Activated CD8-positive, alpha-beta memory T cell treated with anti-CD3 and anti-CD28 coated beads, Interleukin-2, amount 50 U/mL, for 4 hours (primary cell): ENCODE data around the gene SLC6A19.

Experiments
- DNase-seq: peaks from one replicate; pipeline ENCODE4 v3.0.0-alpha.2; 2020

Gene SLC6A19

DNA sequence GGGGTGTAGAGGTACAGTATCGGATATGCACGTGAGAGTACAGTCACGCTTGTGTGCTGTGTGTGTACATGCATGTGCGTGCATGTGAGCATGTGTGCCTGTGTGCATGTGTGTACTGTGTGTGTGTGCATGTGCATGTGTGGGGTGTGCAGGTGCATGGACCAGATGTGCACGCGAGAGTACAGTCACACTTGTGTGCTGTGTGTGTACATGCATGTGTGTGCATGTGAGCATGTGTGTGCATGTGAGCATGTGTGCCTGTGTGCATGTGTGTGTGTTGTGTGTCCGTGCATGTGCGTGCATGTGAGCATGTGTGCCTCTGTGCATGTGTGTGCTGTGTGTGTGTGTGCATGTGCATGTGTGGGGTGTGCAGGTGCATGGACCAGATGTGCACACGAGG lies 10.3 kb downstream of the SLC6A19 start:
- no peak for DNase-seq

DNA sequence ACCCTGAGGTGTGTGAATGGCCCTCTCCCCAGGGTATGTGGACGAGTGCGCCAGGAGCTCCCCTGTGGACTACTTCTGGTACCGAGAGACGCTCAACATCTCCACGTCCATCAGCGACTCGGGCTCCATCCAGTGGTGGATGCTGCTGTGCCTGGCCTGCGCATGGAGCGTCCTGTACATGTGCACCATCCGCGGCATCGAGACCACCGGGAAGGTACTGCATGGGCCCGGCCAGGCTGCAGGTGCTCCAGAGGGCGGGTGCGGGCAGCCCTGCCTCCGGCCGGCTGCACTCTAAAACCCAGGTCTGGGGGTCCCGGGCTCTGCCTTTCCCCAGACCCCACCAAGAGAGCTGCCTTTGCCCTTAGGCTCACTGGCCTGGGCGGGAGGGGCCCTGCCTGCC lies 10.9 kb downstream of the SLC6A19 start:
- no peak for DNase-seq

DNA sequence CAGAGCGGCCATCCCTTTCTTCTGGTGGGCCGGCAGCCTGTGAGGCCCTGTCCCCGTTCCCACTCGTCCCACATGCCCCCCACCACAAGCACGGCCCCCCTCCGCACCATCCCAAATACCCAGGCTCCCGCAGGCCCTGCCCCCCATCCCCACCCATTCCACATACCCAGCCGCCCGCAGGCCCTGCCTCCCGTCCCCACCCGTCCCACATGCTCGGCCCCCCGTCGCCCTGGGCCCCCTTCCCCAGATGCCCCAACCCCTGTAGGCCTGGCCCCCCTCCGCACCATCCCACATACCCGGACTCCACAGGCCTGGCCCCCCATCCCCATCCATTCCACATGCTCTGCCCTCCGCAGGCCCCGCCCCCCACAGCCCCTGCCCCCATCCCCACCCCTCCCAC lies 11.5 kb downstream of the SLC6A19 start:
- DNase-seq: no peak

DNA sequence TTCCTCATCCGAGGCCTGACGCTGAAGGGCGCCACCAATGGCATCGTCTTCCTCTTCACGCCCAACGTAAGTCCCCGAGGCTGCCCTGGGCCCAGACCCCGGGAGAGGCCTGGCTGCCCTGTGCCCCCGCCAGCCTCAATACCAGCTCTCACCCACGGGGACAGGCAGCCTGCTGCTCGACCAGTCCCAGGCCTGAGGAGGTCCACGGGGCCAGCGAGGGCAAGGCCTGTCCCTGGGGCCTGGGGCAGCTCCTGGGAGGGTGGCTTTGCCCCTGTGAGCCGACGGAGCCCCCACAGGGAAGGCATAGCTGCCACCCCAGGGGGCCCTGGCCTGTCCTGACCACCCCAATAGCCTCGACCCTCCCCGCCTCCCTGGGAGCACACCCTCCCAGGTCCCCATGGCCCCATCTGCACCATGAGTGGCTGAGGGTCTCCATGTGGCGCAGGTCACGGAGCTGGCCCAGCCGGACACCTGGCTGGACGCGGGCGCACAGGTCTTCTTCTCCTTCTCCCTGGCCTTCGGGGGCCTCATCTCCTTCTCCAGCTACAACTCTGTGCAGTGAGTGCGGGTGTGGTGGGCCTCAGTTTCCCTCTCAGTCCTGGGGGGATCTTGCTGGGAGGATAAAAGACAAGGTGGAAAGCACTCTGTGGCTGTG lies 12.2 kb downstream of the SLC6A19 start:
- no peak for DNase-seq

DNA sequence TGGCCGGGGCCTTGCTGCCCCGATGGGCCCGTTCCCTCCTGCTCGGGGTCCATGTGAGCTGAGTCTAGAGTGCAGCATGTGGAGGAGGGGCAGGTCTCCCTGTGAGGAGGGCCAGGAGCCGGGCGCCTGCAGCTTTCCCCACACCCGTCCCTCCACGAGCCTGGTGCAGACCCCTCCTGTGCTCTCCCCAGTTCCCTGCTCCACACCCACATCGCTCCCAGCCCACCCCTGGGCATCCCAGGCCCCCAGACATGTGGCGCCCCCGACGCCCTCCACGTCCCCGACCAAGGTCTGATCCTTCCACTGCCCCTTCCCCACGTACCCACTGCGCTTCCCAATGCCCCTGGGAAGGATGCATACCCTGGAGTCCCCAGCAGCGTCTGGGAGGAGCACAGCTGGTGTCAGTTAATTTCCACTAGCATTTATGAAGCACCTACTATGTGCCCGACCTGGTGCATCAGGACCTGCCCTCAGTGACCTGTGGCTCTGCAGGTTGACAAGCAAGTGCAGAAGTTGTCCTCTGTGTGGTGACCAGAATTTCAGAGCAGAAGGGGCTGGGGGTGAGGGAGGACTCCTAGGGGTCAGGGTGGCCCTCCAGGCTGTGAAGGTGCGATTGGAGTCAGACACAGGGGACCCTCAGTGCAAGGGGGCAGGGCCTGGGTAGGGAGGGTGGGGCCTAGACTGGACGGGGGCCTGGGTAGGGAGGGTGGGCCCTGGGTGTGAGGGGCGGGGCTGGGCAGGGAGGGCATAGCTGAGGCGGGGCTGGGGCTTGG lies 13.0 kb downstream of the SLC6A19 start:
- DNase-seq: no peak

DNA sequence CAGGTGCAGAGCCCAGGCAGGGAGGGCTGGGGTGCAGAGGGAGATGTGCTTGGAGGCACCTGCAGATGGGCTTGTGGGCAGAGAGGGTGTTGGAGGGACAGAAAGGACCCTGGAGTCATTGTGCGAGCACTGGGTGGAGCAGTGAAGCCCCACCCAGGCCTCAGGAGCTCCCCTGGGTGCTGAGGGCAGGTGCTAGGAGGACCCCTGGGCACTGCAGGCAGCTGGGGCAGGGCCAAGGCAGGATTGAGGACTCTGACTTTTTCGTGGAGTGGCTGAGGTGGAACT lies 13.5 kb downstream of the SLC6A19 start:
- no peak for DNase-seq

DNA sequence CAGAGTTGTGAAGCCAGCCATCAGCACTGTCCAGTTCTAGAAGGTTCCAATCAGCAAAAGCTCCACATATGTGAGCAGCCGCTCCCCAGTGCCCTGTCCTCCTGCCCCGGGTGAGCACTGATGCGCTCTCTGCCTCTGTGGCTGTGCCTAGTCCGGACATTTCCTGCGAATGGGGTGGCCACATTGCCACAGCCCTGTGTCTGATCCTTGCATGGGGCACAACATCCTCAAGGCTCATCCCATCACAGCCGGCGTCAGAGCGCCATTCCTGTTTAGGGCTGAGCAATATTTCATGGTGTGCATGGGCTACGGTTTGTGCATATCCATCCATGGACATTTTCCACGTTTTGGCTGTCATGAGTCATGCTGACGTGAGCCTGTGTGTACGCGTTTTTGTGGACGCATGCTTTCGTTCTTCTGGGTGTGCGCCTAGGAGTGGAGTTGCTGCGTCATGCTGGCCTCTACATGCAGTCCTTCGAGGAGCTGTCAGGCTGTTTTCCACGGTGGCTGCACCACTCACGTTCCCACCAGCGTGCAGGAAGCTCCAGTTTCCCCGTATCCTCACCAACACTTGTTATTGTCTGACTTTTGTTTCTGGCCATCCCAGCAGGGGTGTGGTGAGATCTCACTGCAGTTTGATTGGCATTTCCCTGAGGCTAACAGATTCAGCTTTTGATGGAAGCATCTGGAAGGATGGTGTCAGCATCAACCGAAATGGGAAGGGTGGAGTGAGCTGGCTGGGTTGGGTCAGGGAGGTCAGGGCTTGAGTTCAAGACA lies 14.1 kb downstream of the SLC6A19 start:
- DNase-seq: no peak

DNA sequence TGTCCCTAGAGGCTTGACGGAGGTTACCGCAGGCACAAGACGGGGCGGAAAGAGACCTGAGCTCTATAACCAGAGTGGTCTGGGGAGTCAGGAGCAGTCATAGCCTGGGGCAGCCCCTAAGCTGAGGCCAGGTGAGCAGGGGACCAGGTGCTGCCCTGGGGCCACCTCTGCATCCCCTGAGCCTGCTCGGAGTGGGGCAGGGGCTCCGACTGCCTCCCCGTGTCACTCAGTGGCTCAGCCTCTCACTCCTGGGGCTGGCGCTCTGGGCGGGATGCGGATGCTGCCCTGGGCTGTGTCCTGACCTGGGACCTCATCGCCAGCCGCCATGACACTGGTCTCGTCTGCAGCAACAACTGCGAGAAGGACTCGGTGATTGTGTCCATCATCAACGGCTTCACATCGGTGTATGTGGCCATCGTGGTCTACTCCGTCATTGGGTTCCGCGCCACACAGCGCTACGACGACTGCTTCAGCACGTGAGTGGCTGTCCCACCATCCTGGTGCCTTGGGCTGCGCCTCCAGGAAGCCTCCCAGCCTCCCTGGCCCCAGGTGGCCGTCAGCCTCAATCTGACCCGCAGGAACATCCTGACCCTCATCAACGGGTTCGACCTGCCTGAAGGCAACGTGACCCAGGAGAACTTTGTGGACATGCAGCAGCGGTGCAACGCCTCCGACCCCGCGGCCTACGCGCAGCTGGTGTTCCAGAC lies 15.0 kb downstream of the SLC6A19 start:
- no peak for DNase-seq

DNA sequence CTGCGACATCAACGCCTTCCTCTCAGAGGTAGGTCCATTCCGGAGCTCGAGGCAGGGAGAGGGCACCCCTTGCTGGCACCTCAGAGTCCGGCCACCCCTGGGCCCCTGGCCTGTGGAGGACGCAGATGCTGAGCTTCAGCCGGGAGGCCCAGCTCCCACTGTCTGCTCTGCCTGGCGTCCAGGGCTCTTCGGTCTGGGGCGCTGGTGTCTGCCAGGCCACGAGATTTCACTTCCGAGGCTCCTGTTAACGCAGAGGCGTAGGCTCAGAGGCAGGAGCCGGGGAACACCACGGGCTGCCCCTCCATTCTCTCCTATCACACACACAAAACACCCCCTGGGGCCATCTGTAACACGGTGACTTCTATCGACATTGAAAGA lies 15.5 kb downstream of the SLC6A19 start:
- DNase-seq: no peak

DNA sequence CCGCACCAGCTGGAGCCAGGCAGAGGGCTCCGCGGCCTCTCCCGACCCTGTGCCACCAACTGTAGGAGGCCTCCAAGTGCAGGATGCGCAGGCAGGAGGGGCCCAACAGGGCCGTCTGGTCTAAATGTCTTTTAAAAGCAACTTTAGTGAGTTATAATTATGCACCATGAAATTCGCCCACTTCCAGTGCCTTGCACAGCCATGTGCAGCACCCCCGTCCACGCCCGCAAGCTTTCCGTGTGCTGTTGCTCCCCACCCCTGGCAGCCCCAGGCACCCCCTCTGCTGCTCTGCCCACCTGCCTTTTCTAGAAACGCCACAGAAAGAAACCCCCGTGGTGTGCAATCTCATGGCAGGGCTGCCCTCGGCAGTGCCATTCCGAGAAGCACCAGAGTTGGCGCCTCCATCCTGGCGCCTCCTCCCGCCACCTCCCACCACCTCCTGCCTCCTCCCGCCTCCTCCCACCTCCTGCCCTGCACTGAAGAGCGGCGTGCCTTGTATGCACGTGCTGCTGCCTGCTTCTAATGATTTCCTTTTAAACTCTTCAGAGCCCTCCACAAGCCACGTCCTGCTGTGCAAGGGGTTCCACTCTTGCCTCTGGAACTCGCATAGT lies 16.3 kb downstream of the SLC6A19 start:
- no peak for DNase-seq

DNA sequence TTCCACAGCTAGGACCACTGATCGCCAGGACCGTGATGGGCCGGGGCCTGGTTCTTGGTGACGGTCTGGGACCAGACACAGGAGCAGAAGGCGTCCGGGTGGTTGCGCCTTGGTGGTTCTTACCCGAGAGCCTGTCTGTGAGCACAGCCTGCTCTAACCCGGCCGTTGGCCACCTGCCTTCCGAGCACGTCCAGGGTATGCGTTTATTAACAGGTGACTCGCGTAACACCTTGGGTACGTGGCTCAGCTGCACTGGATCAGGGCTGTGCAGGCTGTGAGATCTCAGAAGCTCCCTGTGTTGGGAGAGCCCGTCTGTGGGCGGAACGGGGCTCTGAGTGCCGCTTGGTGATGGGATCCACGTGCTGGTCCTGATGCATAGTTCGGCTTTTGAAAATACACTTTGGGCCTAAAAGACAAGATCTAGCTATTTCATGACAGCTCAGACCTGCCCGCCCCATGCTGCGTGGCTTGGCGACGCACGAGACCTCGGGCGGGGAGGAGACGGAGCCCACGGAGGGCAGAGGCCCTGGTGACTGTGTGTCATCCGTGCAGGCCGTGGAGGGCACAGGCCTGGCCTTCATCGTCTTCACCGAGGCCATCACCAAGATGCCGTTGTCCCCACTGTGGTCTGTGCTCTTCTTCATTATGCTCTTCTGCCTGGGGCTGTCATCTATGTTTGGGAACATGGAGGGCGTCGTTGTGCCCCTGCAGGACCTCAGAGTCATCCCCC lies 17.1 kb downstream of the SLC6A19 start:
- DNase-seq: no peak

DNA sequence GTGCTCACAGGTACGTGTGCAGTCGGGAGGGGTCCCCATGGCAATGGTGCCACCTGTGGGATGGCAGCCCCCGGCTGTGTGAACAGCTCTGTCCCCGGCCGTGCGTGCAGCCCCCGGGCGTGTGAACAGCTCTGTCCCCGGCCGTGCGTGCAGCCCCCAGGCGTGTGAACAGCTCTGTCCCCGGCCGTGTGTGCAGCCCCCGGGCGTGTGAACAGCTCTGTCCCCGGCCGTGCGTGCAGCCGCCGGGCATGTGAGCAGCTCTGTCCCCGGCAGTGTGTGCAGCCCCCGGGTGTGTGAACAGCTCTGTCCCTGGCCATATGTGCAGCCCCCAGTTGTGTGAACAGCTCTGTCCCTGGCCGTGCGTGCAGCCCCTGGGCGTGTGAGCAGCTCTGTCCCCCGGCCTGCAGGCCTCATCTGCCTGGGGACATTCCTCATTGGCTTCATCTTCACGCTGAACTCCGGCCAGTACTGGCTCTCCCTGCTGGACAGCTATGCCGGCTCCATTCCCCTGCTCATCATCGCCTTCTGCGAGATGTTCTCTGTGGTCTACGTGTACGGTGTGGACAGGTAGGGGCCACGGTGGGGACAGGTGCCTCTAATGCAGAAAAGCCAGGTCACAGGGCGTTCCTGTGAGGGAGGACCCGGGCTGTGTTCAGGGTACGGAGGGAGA lies 17.8 kb downstream of the SLC6A19 start:
- no peak for DNase-seq

DNA sequence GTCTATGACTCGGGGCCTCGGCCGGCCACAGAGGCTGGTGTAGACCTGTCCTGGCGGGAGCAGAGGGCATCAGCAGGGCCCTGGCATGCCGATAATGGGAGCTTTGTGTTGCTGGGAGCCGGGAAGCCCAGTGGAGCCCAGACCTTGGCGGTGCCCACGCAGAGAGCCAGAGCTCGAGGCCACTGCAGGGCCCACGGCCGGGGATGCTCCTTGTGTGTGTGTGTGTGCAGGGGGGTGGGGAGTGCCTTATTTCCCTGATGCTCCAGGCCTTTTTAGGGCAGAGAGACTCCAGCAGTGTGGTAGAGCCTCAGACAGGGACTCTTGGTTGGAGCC lies 18.3 kb downstream of the SLC6A19 start:
- no peak for DNase-seq

DNA sequence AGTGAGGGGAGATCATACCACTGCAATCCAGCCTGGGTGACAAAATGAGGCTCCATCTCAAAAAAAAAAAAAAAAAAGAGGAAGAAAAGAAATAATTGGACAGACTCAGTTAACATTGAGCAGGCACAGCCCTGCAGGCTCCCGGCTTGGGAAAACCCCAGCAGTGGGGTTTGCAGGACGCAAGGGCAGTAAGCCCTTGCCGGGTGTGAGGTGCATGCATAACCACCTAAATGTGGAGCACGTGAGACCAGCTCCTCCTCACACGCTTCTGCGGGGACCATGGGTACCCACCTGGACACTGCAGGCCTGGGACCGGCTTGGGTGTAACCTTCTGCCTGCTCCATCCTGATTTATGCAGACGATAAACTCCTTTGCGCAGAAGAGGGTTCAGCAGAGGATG lies 19.0 kb downstream of the SLC6A19 start:
- no peak for DNase-seq

DNA sequence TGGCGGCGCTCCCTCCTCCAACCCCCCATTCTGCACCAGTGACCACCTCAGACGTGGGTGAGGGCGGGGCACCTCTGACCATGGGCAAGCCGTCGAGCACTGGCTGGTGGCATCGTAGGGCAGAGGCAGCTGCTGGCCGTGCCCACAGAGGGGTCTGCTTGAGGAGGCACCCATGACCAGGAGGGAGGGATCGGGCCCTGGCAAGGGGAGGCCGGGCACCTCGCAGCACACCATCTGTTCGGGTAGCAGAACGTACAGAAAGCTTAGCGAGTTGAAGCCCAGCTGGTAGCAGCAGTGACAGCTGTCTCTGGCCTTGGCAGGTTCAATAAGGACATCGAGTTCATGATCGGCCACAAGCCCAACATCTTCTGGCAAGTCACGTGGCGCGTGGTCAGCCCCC lies 19.4 kb downstream of the SLC6A19 start:
- DNase-seq: no peak

DNA sequence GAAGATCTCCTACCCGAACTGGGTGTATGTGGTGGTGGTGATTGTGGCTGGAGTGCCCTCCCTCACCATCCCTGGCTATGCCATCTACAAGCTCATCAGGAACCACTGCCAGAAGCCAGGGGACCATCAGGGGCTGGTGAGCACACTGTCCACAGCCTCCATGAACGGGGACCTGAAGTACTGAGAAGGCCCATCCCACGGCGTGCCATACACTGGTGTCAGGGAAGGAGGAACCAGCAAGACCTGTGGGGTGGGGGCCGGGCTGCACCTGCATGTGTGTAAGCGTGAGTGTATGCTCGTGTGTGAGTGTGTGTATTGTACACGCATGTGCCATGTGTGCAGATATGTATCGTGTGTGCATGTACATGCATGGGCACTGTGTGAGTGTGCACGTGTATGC lies 20.3 kb downstream of the SLC6A19 start:
- no peak for DNase-seq

DNA sequence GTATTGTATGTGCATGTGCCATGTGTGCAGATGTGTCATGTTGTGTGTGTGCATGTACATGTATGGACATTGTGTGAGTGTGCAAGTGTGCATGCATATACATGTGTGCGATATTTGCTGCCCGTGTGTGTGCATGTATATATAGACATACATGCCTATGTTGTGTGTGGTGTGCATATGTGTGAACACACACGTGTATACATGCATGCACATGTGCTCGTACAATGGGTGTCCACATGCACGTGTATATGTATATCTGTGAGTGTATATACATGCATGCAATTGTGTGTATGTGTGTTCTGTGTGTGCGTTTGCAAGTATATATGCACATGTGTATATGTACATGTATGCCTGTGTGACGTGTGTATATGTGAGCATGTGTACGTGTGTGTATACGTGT lies 20.8 kb downstream of the SLC6A19 start:
- no peak for DNase-seq

DNA sequence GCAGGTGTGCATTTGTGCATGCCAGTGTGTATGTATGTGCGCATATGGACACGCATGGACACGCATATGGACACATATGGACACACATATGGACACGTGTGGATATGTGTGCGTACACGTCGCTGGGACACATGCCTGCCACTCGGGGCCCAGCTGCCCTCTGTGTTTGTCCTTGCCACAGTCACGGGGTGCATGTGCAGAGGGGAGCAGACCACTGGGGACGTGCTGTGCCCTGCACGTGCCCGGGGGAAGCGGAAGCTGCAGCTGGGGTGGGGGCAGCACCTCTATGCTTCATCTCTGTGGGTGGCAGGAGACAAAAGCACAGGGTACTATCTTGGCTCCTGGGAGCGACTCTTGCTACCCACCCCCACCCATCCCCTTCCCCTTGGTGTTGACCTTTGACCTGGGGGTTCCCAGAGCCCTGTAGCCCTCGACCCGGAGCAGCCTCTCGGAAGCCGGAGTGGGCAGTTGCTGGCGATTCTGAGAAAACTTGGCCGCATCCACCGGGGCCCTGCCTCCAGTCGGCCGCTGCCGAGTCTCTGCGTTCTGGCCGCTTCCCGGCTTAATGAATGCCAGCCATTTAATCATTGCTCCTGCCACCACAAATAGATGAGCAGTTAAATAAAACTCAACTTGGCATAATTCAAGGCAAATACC lies 21.4 kb downstream of the SLC6A19 start:
- DNase-seq: no peak

DNA sequence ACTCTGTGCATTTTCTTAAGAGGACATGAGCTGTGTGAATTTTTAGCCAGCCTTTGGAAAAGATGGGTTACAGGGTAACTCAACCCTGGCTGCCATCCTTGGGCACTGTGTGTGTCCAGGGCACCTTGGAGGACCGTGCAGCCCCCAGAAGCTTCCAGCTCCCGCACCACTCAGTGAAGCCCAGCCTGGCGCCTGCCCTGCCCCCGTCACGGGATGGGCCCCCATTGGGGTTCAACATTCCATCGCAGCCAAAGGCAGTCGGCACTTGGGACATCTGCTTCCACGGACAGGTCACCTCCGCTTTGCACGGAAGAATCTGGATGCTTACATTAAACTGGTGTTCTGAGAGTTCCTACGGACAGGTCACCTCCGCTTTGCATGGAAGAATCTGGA lies 21.9 kb downstream of the SLC6A19 start:
- no peak for DNase-seq

DNA sequence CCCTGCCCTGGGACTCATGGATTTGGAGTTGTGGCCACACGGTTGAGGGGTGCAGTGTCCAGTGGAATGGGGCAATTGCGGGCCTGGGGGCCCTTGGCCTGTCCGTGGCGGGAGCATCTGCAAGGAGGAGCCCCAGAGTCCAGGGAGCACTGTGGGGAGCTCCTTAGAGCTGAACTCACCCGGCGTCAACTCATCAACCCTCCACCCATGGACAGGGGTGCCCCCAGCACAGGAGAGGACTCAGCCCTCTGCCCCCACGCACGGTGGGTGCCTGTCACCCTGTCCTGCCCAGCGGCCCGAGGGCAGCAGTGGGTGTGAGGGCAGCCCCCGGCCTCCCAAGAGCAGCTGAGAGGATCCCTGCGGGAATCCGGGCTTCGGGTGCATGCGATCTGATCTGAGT lies 23.2 kb downstream of the SLC6A19 start:
- no peak for DNase-seq

DNA sequence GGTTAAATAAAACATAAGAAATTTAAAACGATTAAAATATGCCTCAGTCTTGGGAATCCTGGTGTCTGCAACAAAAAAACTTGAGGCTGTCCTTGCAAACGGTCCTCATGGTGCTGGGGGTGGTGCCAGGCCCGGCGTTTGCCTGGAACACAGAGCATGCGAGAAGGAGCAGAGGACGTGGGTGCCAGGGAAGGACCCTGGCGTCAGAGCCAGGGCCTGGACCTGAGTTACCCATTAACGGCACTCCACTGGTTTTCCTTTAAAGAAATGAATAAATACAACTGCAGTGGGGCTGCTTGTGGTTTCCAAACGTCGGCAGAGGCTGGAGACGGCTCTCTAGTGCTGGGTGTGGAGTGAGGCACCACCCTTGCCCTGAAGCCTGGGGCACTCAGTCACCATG lies 23.7 kb downstream of the SLC6A19 start, which contains the start of gene SLC6A18:
Gene SLC6A18, plus strand, starts transcription at position 301 of the 400 bp plus-strand sequence. Its CDS starts 97 bp downstream, at position 398.
- no peak for DNase-seq
